Measurements from ENCODE around the gene CNKSR3. TPM values are rescaled to one million over a fixed set of nuclear protein-coding genes. Genes with fewer than 3 reads are reported as not detected.

The CNKSR3 gene
- total and polyA plus RNA-seq, 2 of the 8 experiments (the other 6 are each of a cell fraction or from before 2014, with no cell fraction given), result 1.2 to 6.2 TPM

DNA sequence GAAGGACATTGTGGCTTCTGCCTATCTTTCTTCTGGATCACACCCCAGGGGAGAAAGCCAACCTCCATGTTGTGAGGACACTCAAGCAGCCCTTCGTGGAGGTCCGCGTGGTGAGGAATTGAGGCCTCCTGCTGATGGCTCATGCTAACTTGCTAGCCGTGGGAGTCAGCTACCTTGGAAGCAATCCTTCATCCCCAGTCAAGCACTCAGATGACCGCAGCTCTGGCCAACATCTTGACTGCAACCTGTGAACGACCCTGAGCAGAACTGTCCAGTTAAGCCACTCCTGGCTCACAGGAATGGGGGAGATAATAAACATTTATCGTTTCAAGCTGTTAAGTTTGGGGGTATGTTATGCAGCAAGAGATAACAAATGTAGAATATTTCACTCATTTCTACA, 10.9 kb upstream of the CNKSR3 start:
- H3K36me3 ChIP-seq (ENCODE audit: control insufficient read depth in 2 of 4, insufficient read depth in 4 of 4, low read length in 3 of 4), result no peaks in the 10 kb centered on the region
- H3K27ac ChIP-seq (ENCODE audit: low read depth, low read length), result no peak overlapping the region
- no peak overlapping the region for H3K4me2 ChIP-seq (ENCODE audit: insufficient read depth in 1 of 2, low read depth in 2 of 2, low read length in 2 of 2)
- H2BK120ac ChIP-seq (replicated peaks; ENCODE audit: low read depth, low read length), result no peak overlapping the region
- CTCF ChIA-PET (ENCODE audit: partially characterized antibody), result interaction anchor here (0.9 to 1.2 kb wide), 3 partner anchors 15 to 24 kb away, joined by 3 to 4 read pairs (median 4); no protein-coding TSS in a partner anchor
- no peak overlapping the region for H2AFZ ChIP-seq (ENCODE audit: low read length)
- no peak for FAIRE-seq
- no peak overlapping the region for H3K4me3 ChIP-seq (ENCODE audit: extremely low read depth in 1 of 4, insufficient read depth in 2 of 4, low read depth in 3 of 4, low read length in 4 of 4)
- H3K79me2 ChIP-seq (ENCODE audit: control insufficient read depth in 1 of 2, insufficient read depth in 2 of 2, low read length in 2 of 2), result no peaks in the 10 kb centered on the region
- no peaks in the 10 kb centered on the region for H3K9me3 ChIP-seq (ENCODE audit: insufficient read depth in 2 of 2, low read depth in 1 of 2, low read length in 1 of 2)
- H3K9ac ChIP-seq (replicated peaks in 1 of 4; ENCODE audit: extremely low read depth in 1 of 4, low read depth in 3 of 4, low read length in 3 of 4), result no peak overlapping the region
- H2BK5ac ChIP-seq (ENCODE audit: low read depth, low read length), result no peak overlapping the region
- no peak overlapping the region for H3K18ac ChIP-seq (ENCODE audit: extremely low read depth, low read length)
- POLR2A ChIA-PET (ENCODE audit: partially characterized antibody), result no interaction called here
- no peak overlapping the region for H3K14ac ChIP-seq (ENCODE audit: insufficient read length)
- TF ChIP-seq SP2 (IDR thresholded peaks at IDR 0.05; ENCODE audit: low read length) (no peak), TEAD4 (IDR thresholded peaks at IDR 0.05; ENCODE audit: low read depth, low read length) (no peak), SIN3A (conservative IDR thresholded peaks at IDR 0.05 in 1 of 2, IDR thresholded peaks at IDR 0.05 in 1 of 2; ENCODE audit: low read depth in 1 of 2, low read length in 2 of 2) (no peak), CHD1 (IDR thresholded peaks at IDR 0.05; ENCODE audit: low read depth, low read length) (no peak), POU5F1 (IDR thresholded peaks at IDR 0.05; ENCODE audit: low read depth, low read length) (no peak), CREB1 (IDR thresholded peaks at IDR 0.05) (no peak), MAFK (IDR thresholded peaks at IDR 0.05; ENCODE audit: low read depth, low read length) (no peak), BRCA1 (IDR thresholded peaks at IDR 0.05; ENCODE audit: low read depth, low read length) (no peak), ATF3 (IDR thresholded peaks at IDR 0.05; ENCODE audit: insufficient read depth, low read depth, low read length) (no peak), POLR2A (IDR thresholded peaks at IDR 0.05; ENCODE audit: control extremely low read depth in 1 of 2, low read depth in 2 of 2, low read length in 2 of 2) (no peak), GTF2F1 (IDR thresholded peaks at IDR 0.05; ENCODE audit: borderline replicate concordance, low read depth, low read length) (no peak), RFX5 (IDR thresholded peaks at IDR 0.05; ENCODE audit: borderline replicate concordance, low read depth, low read length) (no peak), RNF2 (IDR thresholded peaks at IDR 0.05; ENCODE audit: borderline replicate concordance, low read depth, low read length, missing control alignments, poor library complexity, severe bottlenecking) (no peak), TBP (IDR thresholded peaks at IDR 0.05; ENCODE audit: low read depth, low read length) (no peak)
- no peak for DNase-seq (ENCODE audit: low read depth in 1 of 2, low spot score in 2 of 2)
- 91% methylated on average over 7 of the region's 7 CpGs; no CpG with 5 or more reads in 1 of the 2 experiments for WGBS, 2 experiments (ENCODE audit: extremely low coverage in 1 of 2, insufficient coverage in 1 of 2, insufficient read length in 1 of 2, insufficient replicate concordance in 2 of 2, low coverage in 1 of 2, low lambda C conversion rate in 2 of 2, missing lambda C conversion rate in 1 of 2)
- H3K27me3 ChIP-seq (replicated peaks in 1 of 4; ENCODE audit: control insufficient read depth in 3 of 4, extremely low read depth in 1 of 4, insufficient read depth in 3 of 4, low read length in 3 of 4), result no peaks in the 10 kb centered on the region
- no peak overlapping the region for H3K56ac ChIP-seq (replicated peaks; ENCODE audit: insufficient read length, low read depth, low read length)
- no peaks in the 10 kb centered on the region for H3K23me2 ChIP-seq (ENCODE audit: low read depth, low read length)
- H2BK20ac ChIP-seq (ENCODE audit: low read length), result no peak overlapping the region
- no peak overlapping the region for H2AK5ac ChIP-seq (ENCODE audit: low read depth, low read length)
- no peak overlapping the region for H4K91ac ChIP-seq (replicated peaks; ENCODE audit: insufficient read length, low read length)
- no peak overlapping the region for H4K5ac ChIP-seq (ENCODE audit: insufficient read length, low read depth, low read length)
- no peak overlapping the region for H2BK12ac ChIP-seq (ENCODE audit: low read depth, low read length)
- no peak overlapping the region for H3K23ac ChIP-seq (ENCODE audit: insufficient read length)
- no peak overlapping the region for H3K4ac ChIP-seq (replicated peaks; ENCODE audit: insufficient read length, low read depth, low read length)
- no peaks in the 10 kb centered on the region for H3K79me1 ChIP-seq (ENCODE audit: low read depth, low read length)
- no peaks in the 10 kb centered on the region for H4K20me1 ChIP-seq (replicated peaks in 1 of 2; ENCODE audit: control insufficient read depth in 1 of 2, insufficient read depth in 2 of 2, low read length in 2 of 2)
- H3K4me1 ChIP-seq (replicated peaks in 1 of 4; ENCODE audit: control insufficient read depth in 3 of 4, insufficient read depth in 4 of 4, low read length in 3 of 4), result peaks cover 0 to 4% (median 3%) of the 10 kb centered on the region in 4 experiments; a peak in 4 of 7 replicates
- H2BK15ac ChIP-seq (ENCODE audit: low read length), result no peak overlapping the region
- H4K8ac ChIP-seq (ENCODE audit: extremely low read depth, insufficient read depth, low read length), result no peak overlapping the region
